ENCODE results near the gene SNX25. TPM values are rescaled to one million over a fixed set of nuclear protein-coding genes. Genes with fewer than 3 reads are reported as not detected.
A peak's percentile ranks its signal among the peaks of the same experiment; 100 is the strongest.

SNX25 gene
- total RNA-seq, 2 donors from 2014 or later, result 13.2 to 16.8 TPM

- Histone ChIP-seq H3K27ac (peak overlapping the region; percentile 88 to 91), H3K4me1 (peaks cover 0 to 27% of the 10 kb centered on the region in 2 donors), H3K27me3 (no peaks in the 10 kb centered on the region), H3K4me3 (peak overlapping the region; percentile 72 to 79), H3K36me3 (no peaks in the 10 kb centered on the region), H3K9me3 (no peaks in the 10 kb centered on the region)
- no peak for DNase-seq (ENCODE audit: low spot score)
- TF ChIP-seq, protein P1, sequence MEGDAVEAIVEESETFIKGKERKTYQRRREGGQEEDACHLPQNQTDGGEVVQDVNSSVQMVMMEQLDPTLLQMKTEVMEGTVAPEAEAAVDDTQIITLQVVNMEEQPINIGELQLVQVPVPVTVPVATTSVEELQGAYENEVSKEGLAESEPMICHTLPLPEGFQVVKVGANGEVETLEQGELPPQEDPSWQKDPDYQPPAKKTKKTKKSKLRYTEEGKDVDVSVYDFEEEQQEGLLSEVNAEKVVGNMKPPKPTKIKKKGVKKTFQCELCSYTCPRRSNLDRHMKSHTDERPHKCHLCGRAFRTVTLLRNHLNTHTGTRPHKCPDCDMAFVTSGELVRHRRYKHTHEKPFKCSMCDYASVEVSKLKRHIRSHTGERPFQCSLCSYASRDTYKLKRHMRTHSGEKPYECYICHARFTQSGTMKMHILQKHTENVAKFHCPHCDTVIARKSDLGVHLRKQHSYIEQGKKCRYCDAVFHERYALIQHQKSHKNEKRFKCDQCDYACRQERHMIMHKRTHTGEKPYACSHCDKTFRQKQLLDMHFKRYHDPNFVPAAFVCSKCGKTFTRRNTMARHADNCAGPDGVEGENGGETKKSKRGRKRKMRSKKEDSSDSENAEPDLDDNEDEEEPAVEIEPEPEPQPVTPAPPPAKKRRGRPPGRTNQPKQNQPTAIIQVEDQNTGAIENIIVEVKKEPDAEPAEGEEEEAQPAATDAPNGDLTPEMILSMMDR (IDR thresholded peaks at IDR 0.05), result no peak
These were observed 944 bp downstream of the SNX25 start for GRCh38 chr4:185210102-185210981.

DNA sequence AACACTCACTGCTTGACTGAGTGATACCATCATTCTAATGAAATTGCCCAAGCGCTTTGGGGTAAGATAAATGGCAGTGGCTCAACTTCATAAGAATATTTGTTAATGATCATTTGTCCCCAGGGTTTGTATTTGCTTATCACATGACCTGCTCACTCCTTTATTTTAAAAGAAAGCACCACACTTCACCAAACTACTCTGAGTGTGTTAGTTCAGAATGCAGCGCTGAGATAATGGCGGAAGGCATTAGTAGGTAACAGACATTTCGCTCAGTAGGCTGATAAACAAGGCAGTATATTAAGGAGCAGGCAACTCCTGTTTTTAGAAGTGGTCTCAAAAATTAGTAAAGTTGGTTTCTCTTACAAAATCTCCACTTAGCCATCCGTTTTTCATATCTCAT is 1.6 kb downstream of the SNX25 start:
- peak overlapping the region; percentile 88 to 91 for H3K27ac ChIP-seq
- no peaks in the 10 kb centered on the region for H3K9me3 ChIP-seq
- DNase-seq (ENCODE audit: low spot score), result no peak
- no peaks in the 10 kb centered on the region for H3K27me3 ChIP-seq
- no peaks in the 10 kb centered on the region for H3K36me3 ChIP-seq
- TF ChIP-seq, protein P1 (IDR thresholded peaks at IDR 0.05), result no peak
- peak overlapping the region; percentile 72 to 79 for H3K4me3 ChIP-seq
- H3K4me1 ChIP-seq, result peaks cover 0 to 31% of the 10 kb centered on the region in 2 donors

DNA sequence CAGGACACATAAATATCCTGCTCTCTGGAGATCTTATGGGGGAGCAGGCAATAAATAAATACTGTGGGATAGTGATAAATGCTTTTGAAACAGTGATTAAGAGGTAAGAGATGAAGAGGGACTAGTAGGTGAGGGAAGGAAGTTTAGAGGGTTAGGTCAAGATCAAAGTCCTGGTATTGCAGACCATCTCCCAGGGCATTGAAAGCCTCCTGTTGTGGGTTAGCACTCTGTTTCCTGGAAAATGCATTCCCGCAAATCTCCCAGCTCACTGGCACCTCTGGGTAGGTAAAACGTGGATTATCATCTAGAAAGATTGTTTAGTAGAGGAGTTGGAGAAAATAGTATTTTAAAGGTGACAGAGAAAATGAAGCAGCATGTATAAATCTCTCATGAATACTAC is 2.2 kb downstream of the SNX25 start:
- DNase-seq (ENCODE audit: low spot score), result no peak
- TF ChIP-seq, protein P1 (IDR thresholded peaks at IDR 0.05), result no peak
- Histone ChIP-seq H3K9me3 (no peaks in the 10 kb centered on the region), H3K27me3 (no peaks in the 10 kb centered on the region), H3K4me3 (peak overlapping the region in 1 of 2 donors; percentile 79), H3K36me3 (no peaks in the 10 kb centered on the region), H3K27ac (peak overlapping the region; percentile 88 to 91), H3K4me1 (peaks cover 0 to 33% of the 10 kb centered on the region in 2 donors)

DNA sequence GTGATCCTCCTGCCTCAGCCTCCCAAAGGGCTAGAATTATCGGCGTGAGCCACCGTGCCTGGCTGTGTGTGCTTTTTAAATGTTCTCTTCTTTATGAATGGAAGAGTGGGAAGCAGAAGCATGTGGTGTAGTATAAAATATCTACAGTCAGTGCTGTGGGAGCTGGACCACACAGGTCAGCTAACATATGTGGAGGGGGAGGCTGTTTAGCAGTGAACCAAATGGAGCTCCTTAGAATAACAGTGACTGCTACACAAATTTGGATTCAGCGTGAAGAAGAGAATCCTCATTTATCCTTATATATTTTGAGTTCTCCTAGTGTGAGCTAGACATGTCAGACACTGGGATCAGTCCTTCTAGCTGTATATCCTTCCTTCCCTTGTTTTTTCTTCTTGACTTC is 3.2 kb downstream of the SNX25 start:
- peaks cover 0 to 41% of the 10 kb centered on the region in 2 donors for H3K4me1 ChIP-seq
- TF ChIP-seq, protein P1 (IDR thresholded peaks at IDR 0.05), result no peak
- H3K36me3 ChIP-seq, result no peaks in the 10 kb centered on the region
- no peak overlapping the region for H3K4me3 ChIP-seq
- H3K27me3 ChIP-seq, result no peaks in the 10 kb centered on the region
- no peak for DNase-seq (ENCODE audit: low spot score)
- peak overlapping the region in 1 of 2 donors; percentile 32 for H3K27ac ChIP-seq
- no peaks in the 10 kb centered on the region for H3K9me3 ChIP-seq

DNA sequence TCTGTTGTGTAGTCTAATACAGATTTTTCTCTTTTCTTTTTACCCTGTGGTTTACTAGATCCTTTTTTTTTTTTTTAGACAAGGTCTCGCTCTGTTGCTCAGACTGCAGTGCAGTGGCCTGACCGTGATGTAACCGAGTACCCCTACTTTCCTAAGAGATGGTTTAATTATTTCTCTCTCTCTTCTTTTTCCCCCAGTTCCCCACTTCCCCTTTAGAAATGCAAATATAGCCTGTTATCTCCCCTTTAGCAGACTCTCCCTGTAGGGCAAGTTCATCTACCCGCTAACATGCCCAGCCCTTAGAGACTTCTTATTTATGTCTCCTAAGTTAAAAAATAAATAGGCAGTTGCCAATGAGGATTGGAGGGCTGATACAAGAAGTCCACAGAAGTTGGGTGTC is 4.5 kb downstream of the SNX25 start:
- TF ChIP-seq, protein P1 (IDR thresholded peaks at IDR 0.05), result no peak
- no peak for DNase-seq (ENCODE audit: low spot score)
- Histone ChIP-seq H3K27me3 (no peaks in the 10 kb centered on the region), H3K4me3 (no peak overlapping the region), H3K4me1 (peaks cover 0 to 41% of the 10 kb centered on the region in 2 donors), H3K9me3 (no peaks in the 10 kb centered on the region), H3K27ac (peak overlapping the region in 1 of 2 donors; percentile 32), H3K36me3 (no peaks in the 10 kb centered on the region)
